B cell (primary cell): ENCODE results near the gene TUBA4B. TPM values are rescaled to one million over a fixed set of nuclear protein-coding genes. Genes with fewer than 3 reads are reported as not detected.

Source experiments
- ATAC-seq: fragments of 200-7000 bp; cut with Tn5 transposase; one replicate; pipeline ENCODE4 v1.10.0; 2021; ENCODE audit warnings: low read depth, mild to moderate bottlenecking, moderate number of reproducible peaks, moderate library complexity
- CTCF ChIA-PET: fragments of 350-600 bp; sonication (Branson Sonifier 250); formaldehyde crosslinking; loops from one replicate; lab custom pipeline; 2021; ENCODE audit warnings: antibody characterized with exemption, inconsistent platforms; lab: Charles Lee
- POLR2A ChIA-PET: fragments of 350-600 bp; sonication (Branson Sonifier 250); formaldehyde crosslinking; loops from one replicate; lab custom pipeline; 2021; ENCODE audit warnings: antibody characterized with exemption; lab: Charles Lee
- DNase-seq: peaks from one replicate; pipeline ENCODE4 v3.0.0; 2013
- H2AFZ ChIP-seq: 2 replicates; pipeline ENCODE4 v1.6.1; 2012; ENCODE audit warnings: mild to moderate bottlenecking, low read depth, low read length; ENCODE audit not compliant: insufficient read depth, poor library complexity, severe bottlenecking
- H3K27ac ChIP-seq, 2 donors: 1 replicate in 1 of 2; 2 replicates in 1 of 2; pipeline ENCODE4 v1.5.1; 2012 to 2013; ENCODE audit warnings: low read length in 2 of 2, mild to moderate bottlenecking in 2 of 2, moderate library complexity in 1 of 2
- H3K27me3 ChIP-seq, 4 experiments: fragments of 200-600 bp in 1 of 4; sonication (generic) in 1 of 4; replicated peaks in 1 of 4; 1 replicate in 2 of 4; 2 replicates in 2 of 4; pipeline versions ENCODE4 v1.6.1 to v1.7.0; 2013 to 2016; ENCODE audit warnings: low read length in 3 of 4, mild to moderate bottlenecking in 2 of 4, mixed read lengths in 1 of 4, moderate library complexity in 1 of 4; ENCODE audit not compliant: insufficient read depth in 4 of 4, control insufficient read depth in 3 of 4; ENCODE audit errors: control extremely low read depth in 1 of 4
- H3K36me3 ChIP-seq, 2 experiments: replicated peaks in 1 of 2; 1 replicate in 1 of 2; 2 replicates in 1 of 2; pipeline versions ENCODE4 v1.6.1 to v1.7.1; 2013; ENCODE audit warnings: low read length in 1 of 2; ENCODE audit not compliant: insufficient read depth in 2 of 2, control insufficient read depth in 1 of 2; ENCODE audit errors: control extremely low read depth in 1 of 2, extremely low read depth in 1 of 2
- H3K4me1 ChIP-seq, 2 donors: fragments of 200-600 bp in 1 of 2; sonication (generic) in 1 of 2; 1 replicate in 1 of 2; 2 replicates in 1 of 2; pipeline versions ENCODE4 v1.5.1 to v1.6.1; 2013 to 2017; ENCODE audit warnings: low read length in 2 of 2; ENCODE audit not compliant: control insufficient read depth in 2 of 2, insufficient read depth in 2 of 2
- H3K4me2 ChIP-seq: replicated peaks from 2 replicates; pipeline ENCODE3; 2012; ENCODE audit warnings: mild to moderate bottlenecking, low read depth, low read length; ENCODE audit not compliant: poor library complexity, severe bottlenecking
- H3K4me3 ChIP-seq, 5 experiments: fragments of 200-600 bp in 1 of 5; sonication (generic) in 1 of 5; 1 replicate in 3 of 5; 2 replicates in 2 of 5; pipeline versions ENCODE4 v1.5.1 to v1.7.0; 2011 to 2016; ENCODE audit warnings: low read length in 4 of 5, mild to moderate bottlenecking in 4 of 5, low read depth in 2 of 5, control low read depth in 1 of 5, moderate library complexity in 1 of 5; ENCODE audit not compliant: insufficient read depth in 1 of 5; ENCODE audit errors: control extremely low read depth in 1 of 5, extremely low read depth in 1 of 5
- H3K79me2 ChIP-seq: fragments of 200-600 bp; sonication (generic); one replicate; pipeline ENCODE4 v1.6.0; 2016; ENCODE audit warnings: low read length; ENCODE audit not compliant: control insufficient read depth, insufficient read depth
- H3K9ac ChIP-seq: fragments of 200-600 bp; sonication (generic); 2 replicates; pipeline ENCODE4 v1.6.1; 2017; ENCODE audit warnings: mild to moderate bottlenecking, low read length, moderate library complexity
- H3K9me3 ChIP-seq, 3 donors: one replicate each; pipeline versions ENCODE4 v1.6.1 to v1.7.1; 2013; ENCODE audit warnings: low read length in 2 of 3; ENCODE audit not compliant: control insufficient read depth in 2 of 3, insufficient read depth in 1 of 3; ENCODE audit errors: control extremely low read depth in 1 of 3
- H4K20me1 ChIP-seq: 2 replicates; pipeline ENCODE4 v1.6.0; 2012; ENCODE audit warnings: mild to moderate bottlenecking, low read length; ENCODE audit not compliant: insufficient read depth, control insufficient read depth, poor library complexity, severe bottlenecking
- H3K27ac Mint-ChIP-seq: one replicate; pipeline ENCODE4 v1.8.0; 2021; ENCODE audit warnings: mixed read lengths
- H3K27me3 Mint-ChIP-seq: one replicate; pipeline ENCODE4 v1.8.0; 2021; ENCODE audit warnings: mixed read lengths
- H3K4me1 Mint-ChIP-seq: one replicate; pipeline ENCODE4 v1.8.0; 2021; ENCODE audit warnings: mixed read lengths
- H3K4me3 Mint-ChIP-seq: one replicate; pipeline ENCODE4 v1.8.0; 2021; ENCODE audit warnings: mixed read lengths
- H3K9me3 Mint-ChIP-seq: one replicate; pipeline ENCODE4 v1.8.0; 2022; ENCODE audit warnings: mixed read lengths; ENCODE audit not compliant: insufficient read depth
- CTCF ChIP-seq: fragments of 200-600 bp; IDR thresholded peaks from one replicate; pipeline ENCODE4 v1.8.0; 2022; ENCODE audit warnings: antibody characterized with exemption, mild to moderate bottlenecking
- EZH2 ChIP-seq: IDR thresholded peaks from 2 replicates; pipeline ENCODE4 v1.6.1; 2012; ENCODE audit warnings: borderline replicate concordance, low read depth, mild to moderate bottlenecking, moderate library complexity, low read length; ENCODE audit not compliant: insufficient read depth, poor library complexity, severe bottlenecking
- WGBS: methylation state at CpG from one replicate; pipeline ENCODE4 v1.1.5; 2013; ENCODE audit warnings: missing lambda C conversion rate; ENCODE audit not compliant: insufficient coverage; 5-methylcytosine and 5-hydroxymethylcytosine counted together
- intact Hi-C: fragments of 100-400 bp; cut with micrococcal nuclease; formaldehyde crosslinking; loops from one replicate; pipeline ENCODE4 v1.10.0; 2022
- polyA plus RNA-seq: library from polyadenylated mRNA; depleted of rRNA; stranded (reverse); fragments of >200 nt; gene quantifications from 2 replicates; pipeline ENCODE4 v1.2.3, GENCODE V29; 2012
- total RNA-seq, 2 donors: library from RNA; stranded (reverse); fragments of 120-200 nt in 1 of 2; gene quantifications; 1 replicate in 1 of 2; 2 replicates in 1 of 2; pipeline versions ENCODE4 v1.2.3 to v1.2.4, GENCODE V29; 2013 to 2022

The TUBA4B gene
- total and polyA plus RNA-seq, 2 donors (not counting 1 experiment from before 2014, with no cell fraction given) = not detected

DNA sequence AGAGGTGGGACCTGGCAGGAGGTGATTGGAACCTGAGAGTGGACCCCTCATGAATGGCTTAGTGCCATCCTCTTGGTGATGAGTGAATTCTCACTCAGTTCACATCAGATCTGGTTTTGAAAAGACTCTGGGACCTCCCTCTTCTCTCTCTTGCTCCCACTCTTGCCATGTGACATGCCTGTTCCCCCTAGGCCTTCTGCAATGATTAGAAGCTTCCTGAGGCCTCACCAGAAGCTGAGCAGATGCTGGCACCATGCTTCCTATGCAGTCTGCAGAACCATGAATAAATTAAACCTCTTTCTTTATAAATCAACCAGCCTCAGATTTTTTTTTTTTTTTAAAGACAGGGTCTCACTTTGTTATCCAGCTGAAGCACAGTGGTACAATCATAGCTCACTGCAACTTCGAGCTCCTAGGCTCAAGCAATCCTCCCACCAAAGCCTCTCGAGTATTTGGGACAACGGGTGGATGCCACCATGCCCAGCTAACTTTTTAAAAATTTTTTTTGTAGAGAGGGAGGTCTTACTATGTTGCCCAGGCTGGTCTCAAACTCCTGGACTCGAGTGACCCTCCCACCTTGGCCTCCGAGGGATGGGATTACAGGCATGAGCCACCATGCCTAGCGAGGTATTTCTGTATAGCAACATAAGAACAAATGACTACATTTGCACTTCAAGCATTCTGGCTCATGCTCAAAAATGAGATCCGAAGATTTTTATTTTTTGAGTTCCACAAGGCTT, 48.4 kb upstream of the TUBA4B start:
- H3K4me3 Mint-ChIP-seq = no peak overlapping the region
- Histone ChIP-seq H3K36me3 (peaks cover 6 to 18% of the 10 kb centered on the region in 2 experiments), H3K27me3 (no peaks in the 10 kb centered on the region), H3K79me2 (peaks cover 6% of the 10 kb centered on the region), H4K20me1 (peaks cover 14% of the 10 kb centered on the region), H3K4me3 (no peak overlapping the region), H3K9me3 (no peaks in the 10 kb centered on the region), H3K9ac (no peak overlapping the region), H3K27ac (no peak overlapping the region), H3K4me2 (no peak overlapping the region), H3K4me1 (peaks cover 12 to 15% of the 10 kb centered on the region in 2 donors), H2AFZ (no peak overlapping the region)
- intact Hi-C loops = no loop called here
- TF ChIP-seq EZH2 = no peak
- no peak for TF ChIP-seq CTCF
- H3K4me1 Mint-ChIP-seq = peaks cover 21% of the 10 kb centered on the region
- peaks cover 4% of the 10 kb centered on the region for H3K27me3 Mint-ChIP-seq
- ATAC-seq = no peak
- no peaks in the 10 kb centered on the region for H3K9me3 Mint-ChIP-seq
- POLR2A ChIA-PET = interaction anchor here (0.7 to 1.5 kb wide), 2 partner anchors 24 to 25 kb away, joined by 3 to 4 read pairs; partner anchors contain the start of genes ANKZF1 and ATG9A
- H3K27ac Mint-ChIP-seq = no peak overlapping the region
- DNase-seq = no peak
- WGBS = 100% methylated on average over 1 of the region's 7 CpGs
- CTCF ChIA-PET = interaction anchor here (0.7 to 5.7 kb wide), 3 partner anchors 19 to 223 kb away, joined by 4 to 63 read pairs (median 4); partner anchors contain the start of gene CNPPD1

DNA sequence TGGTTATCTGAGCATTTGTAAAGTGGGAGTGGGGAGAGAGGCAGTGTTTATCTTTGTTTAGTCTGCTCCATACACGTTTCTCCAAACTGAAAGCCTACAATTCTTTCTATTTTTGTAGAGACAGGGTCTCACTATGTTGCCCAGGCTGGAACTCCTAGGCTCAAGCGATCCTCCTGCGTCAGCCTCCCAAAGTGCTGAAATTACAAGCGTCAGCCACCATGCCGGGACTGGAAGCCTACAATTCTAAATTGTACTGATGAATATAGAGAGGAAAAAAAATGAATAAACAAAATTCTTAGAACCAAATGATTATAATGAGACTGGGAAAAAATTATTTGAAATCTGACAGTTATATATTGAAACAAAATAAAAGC, 47.9 kb upstream of the TUBA4B start:
- no peaks in the 10 kb centered on the region for H3K27me3 ChIP-seq
- H3K4me3 ChIP-seq = no peak overlapping the region
- 83% methylated on average over 1 of the region's 5 CpGs for WGBS
- POLR2A ChIA-PET = interaction anchor here (1.5 to 3.0 kb wide), 4 partner anchors 24 to 48 kb away, joined by 4 to 46 read pairs (median 7); partner anchors contain the start of genes ANKZF1, ATG9A, CNPPD1 and RETREG2
- H3K4me1 ChIP-seq = peaks cover 12 to 15% of the 10 kb centered on the region in 2 donors
- CTCF ChIA-PET = interaction anchor here (1.1 to 5.7 kb wide), 3 partner anchors 31 to 90 kb away, joined by 4 to 63 read pairs (median 22); partner anchors contain the start of genes CNPPD1, GLB1L and STK16
- H3K9ac ChIP-seq = no peak overlapping the region
- peaks cover 6% of the 10 kb centered on the region for H3K79me2 ChIP-seq
- Mint-ChIP-seq H3K4me1 (peaks cover 21% of the 10 kb centered on the region), H3K27me3 (peaks cover 3% of the 10 kb centered on the region), H3K27ac (no peak overlapping the region), H3K4me3 (no peak overlapping the region), H3K9me3 (no peaks in the 10 kb centered on the region)
- intact Hi-C loops = no loop called here
- no peak overlapping the region for H3K4me2 ChIP-seq
- no peak overlapping the region for H2AFZ ChIP-seq
- TF ChIP-seq EZH2 (no peak), CTCF (no peak)
- H3K9me3 ChIP-seq = no peaks in the 10 kb centered on the region
- H4K20me1 ChIP-seq = peaks cover 14% of the 10 kb centered on the region
- H3K36me3 ChIP-seq = peaks cover 7 to 23% of the 10 kb centered on the region in 2 experiments
- DNase-seq = no peak
- H3K27ac ChIP-seq = no peak overlapping the region
- ATAC-seq = no peak
